Urinary bladder (tissue), 4 donors: ENCODE results near the gene PLD4. TPM values are rescaled to one million over a fixed set of nuclear protein-coding genes. Genes with fewer than 3 reads are reported as not detected.

Source experiments
- DNase-seq: peaks from one replicate; pipeline ENCODE4 v3.0.0-alpha.2; 2015; ENCODE audit errors: extremely low spot score
- H3K27ac ChIP-seq: one replicate; pipeline ENCODE4 v1.5.1; 2013; ENCODE audit warnings: low read depth, mild to moderate bottlenecking, moderate library complexity
- H3K36me3 ChIP-seq: one replicate; pipeline ENCODE4 v1.6.1; 2013; ENCODE audit warnings: mild to moderate bottlenecking, moderate library complexity; ENCODE audit not compliant: insufficient read depth
- H3K4me1 ChIP-seq: one replicate; pipeline ENCODE4 v1.6.1; 2013; ENCODE audit warnings: mild to moderate bottlenecking, moderate library complexity; ENCODE audit not compliant: insufficient read depth
- H3K4me3 ChIP-seq: one replicate; pipeline ENCODE4 v1.5.1; 2013; ENCODE audit warnings: low read depth, low read length
- WGBS: extraction: QIAGEN DNeasy Blood & Tissue Kit; methylation state at CpG from one replicate; pipeline ENCODE4 v1.1.7; 2013; 5-methylcytosine and 5-hydroxymethylcytosine counted together
- polyA plus RNA-seq: library from polyadenylated mRNA; stranded (reverse); fragments of 200-250 nt; gene quantifications from one replicate; pipeline ENCODE4 v1.2.3, GENCODE V29; 2013
- total RNA-seq: library from RNA; depleted of rRNA; stranded (reverse); fragments of >200 nt; gene quantifications from one replicate; pipeline ENCODE4 v1.2.3, GENCODE V29; 2014
- donor health status: healthy with polysubstance abuse.
- donor health status: healthy.

PLD4 gene
- total and polyA plus RNA-seq, 2 donors: 0.42 to 6.8 TPM

GRCh38 chr14:104891664-104892530 lies 32.8 kb upstream of the PLD4 start:
- no peak overlapping the region for H3K27ac ChIP-seq
- H3K4me3 ChIP-seq: no peak overlapping the region
- no peaks in the 10 kb centered on the region for H3K36me3 ChIP-seq
- WGBS: 79% methylated on average over 13 of the region's 13 CpGs
- no peak for DNase-seq
- no peaks in the 10 kb centered on the region for H3K4me1 ChIP-seq

- H3K36me3 ChIP-seq: no peaks in the 10 kb centered on the region
- no peak overlapping the region for H3K27ac ChIP-seq
- H3K4me1 ChIP-seq: no peaks in the 10 kb centered on the region
- WGBS: 69% methylated on average over 31 of the region's 31 CpGs
- no peak for DNase-seq
- no peak overlapping the region for H3K4me3 ChIP-seq
Observed at GRCh38 chr14:104892531-104893434, 31.9 kb upstream of the PLD4 start.

DNA sequence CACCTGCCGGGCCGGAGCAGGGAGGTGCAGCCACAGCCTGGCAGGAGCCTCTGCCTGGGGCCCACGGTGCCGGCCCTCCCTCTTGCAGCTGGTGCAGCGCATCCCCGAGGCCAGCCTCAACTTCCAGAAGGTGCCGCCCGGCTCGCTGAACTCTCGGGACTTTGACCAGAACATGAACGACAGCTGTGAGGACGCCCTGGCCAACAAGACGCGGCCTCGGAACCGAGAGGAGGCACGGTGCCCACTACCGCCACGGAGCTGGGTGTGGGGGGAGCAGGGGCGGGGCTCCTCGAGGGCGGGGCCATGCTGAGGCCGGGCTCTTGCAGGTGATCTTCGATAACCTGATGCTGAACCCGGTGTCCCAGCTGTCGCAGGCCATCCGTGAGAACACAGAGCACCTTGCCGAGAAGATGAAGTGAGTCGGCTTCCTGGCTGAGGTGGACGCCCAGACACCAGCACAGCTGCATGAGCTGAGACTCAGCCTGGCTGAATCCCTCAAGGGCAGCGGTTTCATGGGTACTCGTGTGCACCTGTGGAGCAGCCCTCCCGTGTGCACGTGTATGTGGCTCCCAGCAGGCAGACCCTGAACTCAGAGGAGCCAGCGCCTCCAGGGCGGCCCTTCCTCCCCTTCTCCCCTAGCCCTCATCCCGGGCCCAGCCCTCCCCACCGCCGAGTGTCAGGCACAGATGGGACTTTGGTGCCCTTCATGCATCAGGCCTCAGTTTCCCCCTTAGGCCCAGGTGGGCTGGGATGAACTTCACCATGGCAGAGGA lies 31.1 kb upstream of the PLD4 start:
- 86% methylated on average over 39 of the region's 39 CpGs for WGBS
- H3K36me3 ChIP-seq: no peaks in the 10 kb centered on the region
- no peak overlapping the region for H3K4me3 ChIP-seq
- H3K27ac ChIP-seq: no peak overlapping the region
- DNase-seq: no peak
- H3K4me1 ChIP-seq: no peaks in the 10 kb centered on the region

- no peak overlapping the region for H3K27ac ChIP-seq
- H3K4me3 ChIP-seq: no peak overlapping the region
- H3K36me3 ChIP-seq: no peaks in the 10 kb centered on the region
- WGBS: 81% methylated on average over 30 of the region's 30 CpGs
- no peak for DNase-seq
- no peaks in the 10 kb centered on the region for H3K4me1 ChIP-seq
Observed at GRCh38 chr14:104894331-104895206, 30.1 kb upstream of the PLD4 start.

DNA sequence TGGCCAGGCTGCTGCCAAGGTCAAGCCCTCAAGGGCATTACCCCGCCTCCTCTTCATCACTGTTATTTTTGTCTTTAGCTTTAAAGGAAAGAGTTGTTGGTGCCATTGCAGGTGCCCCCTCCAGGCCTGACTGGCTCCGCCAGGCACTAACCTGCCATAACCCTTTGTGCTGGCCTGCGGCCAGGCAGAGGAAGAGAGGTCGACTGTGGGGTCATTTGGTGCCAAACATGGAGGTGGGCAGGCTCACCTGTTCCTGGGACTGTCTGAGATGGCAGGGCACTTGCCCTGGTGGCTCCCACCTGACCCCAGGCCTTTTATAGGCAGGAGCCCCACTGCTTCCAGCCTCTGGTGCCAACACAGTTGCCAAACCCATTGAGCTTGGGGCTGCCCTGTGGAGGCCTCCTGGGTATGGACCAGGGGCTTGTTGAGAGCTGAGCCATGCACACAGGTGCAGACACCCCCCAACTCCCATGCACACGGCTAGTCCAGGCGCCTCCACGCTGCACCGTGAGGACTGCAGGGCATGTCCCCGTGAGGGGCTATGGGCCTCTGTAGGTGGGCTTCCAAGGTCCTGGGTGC lies 29.4 kb upstream of the PLD4 start:
- no peak overlapping the region for H3K27ac ChIP-seq
- H3K4me1 ChIP-seq: no peaks in the 10 kb centered on the region
- no peaks in the 10 kb centered on the region for H3K36me3 ChIP-seq
- 83% methylated on average over 9 of the region's 9 CpGs for whole genome bisulfite sequencing
- H3K4me3 ChIP-seq: no peak overlapping the region
- no peak for DNase-seq

DNA sequence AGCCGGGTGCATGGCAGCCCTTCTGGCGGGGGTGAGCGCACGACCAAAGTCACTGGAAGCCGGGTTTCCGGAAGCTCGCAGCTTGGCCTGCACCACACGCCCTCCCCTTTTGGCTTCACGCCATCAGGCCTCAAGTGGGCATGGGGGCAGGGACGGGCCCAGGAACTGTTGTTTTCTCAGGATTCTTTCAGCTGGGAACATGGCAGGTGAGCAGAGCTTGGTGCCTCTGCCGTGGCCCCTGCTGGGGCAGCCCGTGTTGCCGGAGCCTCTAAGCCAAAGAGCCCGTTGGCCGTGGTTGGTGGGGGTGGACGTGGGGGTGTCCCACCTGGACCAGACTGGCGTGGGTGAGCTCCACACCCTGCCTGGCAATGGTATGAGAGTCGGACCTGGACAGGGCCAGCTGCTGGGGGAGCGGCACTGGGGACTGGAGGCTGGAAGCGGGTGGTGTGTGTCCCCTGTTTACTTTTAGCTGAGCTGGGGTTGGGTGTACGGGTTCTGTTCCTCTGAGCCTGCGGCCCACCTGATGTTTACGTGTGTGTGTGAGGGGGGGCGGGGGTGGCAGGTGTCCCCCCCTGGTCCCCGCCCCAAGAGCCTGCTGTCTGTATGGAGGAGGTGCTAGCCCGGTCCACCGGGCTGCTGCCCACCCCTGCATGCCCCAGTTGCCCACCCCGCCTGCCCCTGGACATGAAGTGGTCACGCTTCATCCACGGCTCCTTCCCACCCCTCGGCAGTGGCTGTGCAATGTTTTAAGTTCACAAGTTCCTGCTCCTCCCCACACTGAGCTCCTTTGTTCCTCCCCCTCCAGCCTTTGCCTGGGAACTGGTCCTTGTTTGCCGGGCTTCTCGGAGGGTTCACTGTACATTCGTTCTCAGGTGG lies 28.7 kb upstream of the PLD4 start:
- no peaks in the 10 kb centered on the region for H3K36me3 ChIP-seq
- WGBS: 71% methylated on average over 34 of the region's 34 CpGs
- H3K4me1 ChIP-seq: no peaks in the 10 kb centered on the region
- H3K27ac ChIP-seq: no peak overlapping the region
- H3K4me3 ChIP-seq: no peak overlapping the region
- DNase-seq: peak; percentile 15

DNA sequence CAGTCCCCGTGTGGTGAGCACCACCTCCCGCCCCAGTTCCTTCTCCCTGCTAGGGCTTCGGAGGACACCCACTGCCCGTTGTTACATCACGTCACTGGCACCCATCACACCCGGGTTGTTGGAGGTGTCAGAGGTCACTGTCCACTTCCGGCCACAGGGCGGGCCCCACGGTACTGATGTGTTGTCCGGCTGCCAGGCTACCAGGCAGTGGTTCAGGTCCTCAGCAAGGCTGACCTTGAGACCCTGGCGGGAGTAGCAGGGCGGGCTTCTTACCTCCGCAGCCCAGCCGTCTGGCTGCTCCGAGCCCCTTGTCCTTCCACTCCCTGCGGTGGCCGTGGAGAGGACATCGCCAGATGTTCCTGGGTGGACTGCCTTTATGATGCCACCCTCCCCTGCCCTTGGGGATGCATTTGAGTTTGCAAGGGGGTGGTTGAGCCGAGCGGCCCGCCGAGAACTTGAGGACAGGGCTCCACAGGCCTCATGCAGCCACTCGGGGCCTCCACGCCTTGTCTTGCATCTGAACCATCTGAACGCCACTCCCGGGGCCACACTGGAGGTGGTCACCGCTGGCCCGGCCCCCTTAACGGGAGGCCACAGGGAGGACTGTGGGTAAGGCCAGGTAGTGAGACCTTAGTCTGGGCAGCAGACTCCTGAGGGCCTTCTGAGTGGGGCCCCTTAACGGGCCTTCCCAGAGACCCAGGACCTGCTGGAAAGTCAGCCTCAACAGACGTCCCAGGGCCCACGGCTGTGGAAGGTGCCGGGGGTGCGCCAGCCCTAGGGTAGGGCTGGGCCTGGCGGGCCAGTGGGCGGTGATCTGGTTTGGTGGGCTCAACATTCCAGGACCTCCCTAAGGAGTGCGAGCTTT lies 27.1 kb upstream of the PLD4 start:
- H3K27ac ChIP-seq: no peak overlapping the region

DNA sequence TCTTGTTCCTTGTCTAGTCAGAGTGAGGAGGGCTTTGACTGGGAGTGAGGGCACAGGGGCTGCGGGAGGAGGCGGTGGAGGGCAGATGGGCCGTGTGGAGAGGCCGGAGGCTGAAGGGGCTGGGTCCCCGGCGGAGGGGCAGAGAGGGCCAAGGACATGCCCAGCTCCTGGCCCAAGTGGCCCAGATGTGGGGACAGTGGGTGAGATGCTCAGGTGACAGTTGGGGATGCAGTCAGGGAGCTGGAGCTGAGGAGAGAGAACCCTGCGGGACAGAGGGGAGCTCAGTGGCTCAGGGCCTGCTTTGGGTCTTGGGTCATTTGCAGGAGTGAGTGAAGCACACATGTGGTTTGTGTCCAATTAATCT lies 26.5 kb upstream of the PLD4 start:
- H3K36me3 ChIP-seq: no peaks in the 10 kb centered on the region
- 93% methylated on average over 7 of the region's 7 CpGs for WGBS
- no peak for DNase-seq
- H3K4me1 ChIP-seq: no peaks in the 10 kb centered on the region
- H3K4me3 ChIP-seq: no peak overlapping the region
- no peak overlapping the region for H3K27ac ChIP-seq

More for the DNA sequence above, 27.1 kb upstream of the PLD4 start:
- Histone ChIP-seq H3K36me3 (no peaks in the 10 kb centered on the region), H3K4me1 (no peaks in the 10 kb centered on the region), H3K4me3 (no peak overlapping the region)
- WGBS: 90% methylated on average over 37 of the region's 37 CpGs
- no peak for DNase-seq

GRCh38 chr14:104898870-104899510 lies 25.7 kb upstream of the PLD4 start:
- WGBS: 60% methylated on average over 24 of the region's 24 CpGs
- Histone ChIP-seq H3K27ac (no peak overlapping the region), H3K4me1 (no peaks in the 10 kb centered on the region), H3K4me3 (no peak overlapping the region), H3K36me3 (no peaks in the 10 kb centered on the region)
- no peak for DNase-seq

DNA sequence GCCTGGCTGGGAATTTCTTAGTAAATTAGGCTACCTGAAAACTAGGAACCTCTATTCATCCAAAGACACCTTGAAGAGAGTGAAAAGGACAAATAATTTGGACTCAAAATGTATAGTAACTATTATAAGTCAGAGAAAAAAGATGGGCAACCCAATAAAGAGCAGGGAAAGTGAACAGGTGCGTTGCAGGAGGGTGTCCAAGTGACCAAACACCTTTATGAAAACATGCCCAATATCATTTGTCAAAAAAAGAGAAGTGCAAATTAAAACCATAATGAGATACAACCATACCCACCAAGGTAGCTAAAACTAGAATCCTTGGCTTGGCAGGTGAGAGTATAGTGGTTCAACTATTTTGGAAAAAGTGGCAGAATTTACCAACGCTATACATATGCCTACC lies 24.9 kb upstream of the PLD4 start:
- Histone ChIP-seq H3K4me1 (no peaks in the 10 kb centered on the region), H3K4me3 (no peak overlapping the region), H3K27ac (no peak overlapping the region), H3K36me3 (no peaks in the 10 kb centered on the region)
- DNase-seq: no peak
- WGBS: 63% methylated on average over 2 of the region's 2 CpGs
